H1 (cell line): Measurements from ENCODE around the gene BTN2A1. TPM values are rescaled to one million over a fixed set of nuclear protein-coding genes. Genes with fewer than 3 reads are reported as not detected.

ENCODE experiments used
- GTF2F1 ChIP-seq: IDR thresholded peaks from 2 replicates; pipeline ENCODE4 v1.6.1; 2012; ENCODE audit warnings: low read depth, low read length, improper control_type of control experiment, borderline replicate concordance
- HDAC2 ChIP-seq, 2 experiments: fragments of 300-600 bp in 1 of 2; sonication (generic) in 1 of 2; IDR thresholded peaks; 2 replicates each; pipeline ENCODE4 v1.6.1; 2011 to 2012; ENCODE audit warnings: low read depth in 2 of 2, low read length in 2 of 2, mild to moderate bottlenecking in 2 of 2, moderate library complexity in 2 of 2, borderline replicate concordance in 1 of 2, inconsistent platforms in 1 of 2
- KDM5A ChIP-seq: fragments of 200-600 bp; IDR thresholded peaks from 2 replicates; pipeline ENCODE4 v1.7.1; 2012; ENCODE audit warnings: mild to moderate bottlenecking, low read length, inconsistent platforms, mixed read lengths
- RBBP5 ChIP-seq: IDR thresholded peaks from 2 replicates; pipeline ENCODE4 v1.7.1; 2012; ENCODE audit warnings: low read depth, mild to moderate bottlenecking, inconsistent platforms, low read length, moderate library complexity, borderline replicate concordance
- SAP30 ChIP-seq: fragments of 300-600 bp; sonication (generic); IDR thresholded peaks from 2 replicates; pipeline ENCODE4 v1.7.1; 2012; ENCODE audit warnings: low read length, moderate library complexity, mild to moderate bottlenecking, inconsistent platforms; ENCODE audit not compliant: insufficient read depth, insufficient replicate concordance
- SIN3A ChIP-seq, 2 experiments: IDR thresholded peaks in 1 of 2; conservative IDR thresholded peaks in 1 of 2; 2 replicates each; pipeline ENCODE4 v1.6.1; 2011 to 2012; ENCODE audit warnings: low read length in 2 of 2, improper control_type of control experiment in 1 of 2, low read depth in 1 of 2, mild to moderate bottlenecking in 1 of 2
- TAF1 ChIP-seq: IDR thresholded peaks from 2 replicates; pipeline ENCODE4 v1.6.1; 2011; ENCODE audit warnings: mild to moderate bottlenecking, low read depth, low read length
- polyA plus RNA-seq, 7 experiments: library from polyadenylated mRNA; depleted of rRNA in 3 of 7; stranded (reverse) in 5 of 7; unstranded in 2 of 7; fragments of >200 nt in 5 of 7; fragments of 200-250 nt in 2 of 7; gene quantifications; 1 replicate in 5 of 7; 2 replicates in 1 of 7; 4 replicates in 1 of 7; pipeline versions ENCODE4 v1.2.1 to v1.2.3, GENCODE V29; 2011 to 2013; ENCODE audit warnings: missing spikeins in 2 of 7, mixed read lengths in 2 of 7
- total RNA-seq: library from RNA; stranded (reverse); fragmentation: NEBNext Ultra II Directional; extraction: Animal tissue kit (Norgen Biotek cat#: 25700); gene quantifications from 2 replicates; pipeline ENCODE4 v1.2.1, GENCODE V29; 2021
- TF ChIP-seq, protein P1 (sequence below): fragments of 300-600 bp; sonication (generic); IDR thresholded peaks from 2 replicates; pipeline ENCODE4 v1.7.1; 2012; ENCODE audit warnings: low read length, moderate library complexity, mild to moderate bottlenecking, inconsistent platforms; ENCODE audit not compliant: insufficient replicate concordance
- TF ChIP-seq, protein P2 (sequence below): IDR thresholded peaks from 2 replicates; pipeline ENCODE4 v1.6.1; 2011; ENCODE audit warnings: low read depth, mild to moderate bottlenecking, low read length; ENCODE audit not compliant: insufficient read depth

BTN2A1 gene
- total and polyA plus RNA-seq, 2 of the 8 experiments (the other 6 are each of a cell fraction or from before 2014, with no cell fraction given): 8.7 to 11.0 TPM

DNA sequence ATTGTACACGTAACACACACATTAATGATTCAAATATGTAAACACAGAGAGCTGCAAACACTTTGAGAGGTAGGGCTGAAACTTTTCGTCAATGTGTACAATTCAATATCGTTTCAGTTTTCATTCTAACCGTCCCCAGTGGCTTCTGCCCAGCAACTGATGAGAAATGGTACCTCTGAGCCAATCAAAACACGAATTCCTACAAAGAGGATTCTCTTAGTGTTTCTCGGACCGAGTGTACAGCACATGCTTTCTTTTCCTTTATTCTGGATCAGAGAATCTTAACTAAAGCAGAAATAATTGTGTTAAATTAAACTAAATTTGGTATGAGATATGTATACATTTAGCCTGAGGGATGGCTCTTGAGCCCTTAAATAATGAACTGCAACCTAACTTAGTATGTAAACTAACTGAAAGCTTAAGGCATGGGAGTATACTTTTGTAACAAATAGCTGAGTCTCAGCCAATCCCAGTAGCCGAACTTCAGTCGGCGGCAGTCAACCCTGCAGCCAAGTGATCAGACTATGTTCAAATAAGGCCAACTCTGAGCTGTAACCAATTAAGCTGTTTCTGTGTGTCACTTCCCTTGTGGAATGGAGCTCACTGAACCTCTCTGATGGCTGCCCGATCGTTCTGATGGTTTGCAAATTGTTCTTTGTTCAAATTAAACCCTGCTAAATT lies 16.1 kb downstream of the BTN2A1 start (continued):
- TF ChIP-seq, protein P1, sequence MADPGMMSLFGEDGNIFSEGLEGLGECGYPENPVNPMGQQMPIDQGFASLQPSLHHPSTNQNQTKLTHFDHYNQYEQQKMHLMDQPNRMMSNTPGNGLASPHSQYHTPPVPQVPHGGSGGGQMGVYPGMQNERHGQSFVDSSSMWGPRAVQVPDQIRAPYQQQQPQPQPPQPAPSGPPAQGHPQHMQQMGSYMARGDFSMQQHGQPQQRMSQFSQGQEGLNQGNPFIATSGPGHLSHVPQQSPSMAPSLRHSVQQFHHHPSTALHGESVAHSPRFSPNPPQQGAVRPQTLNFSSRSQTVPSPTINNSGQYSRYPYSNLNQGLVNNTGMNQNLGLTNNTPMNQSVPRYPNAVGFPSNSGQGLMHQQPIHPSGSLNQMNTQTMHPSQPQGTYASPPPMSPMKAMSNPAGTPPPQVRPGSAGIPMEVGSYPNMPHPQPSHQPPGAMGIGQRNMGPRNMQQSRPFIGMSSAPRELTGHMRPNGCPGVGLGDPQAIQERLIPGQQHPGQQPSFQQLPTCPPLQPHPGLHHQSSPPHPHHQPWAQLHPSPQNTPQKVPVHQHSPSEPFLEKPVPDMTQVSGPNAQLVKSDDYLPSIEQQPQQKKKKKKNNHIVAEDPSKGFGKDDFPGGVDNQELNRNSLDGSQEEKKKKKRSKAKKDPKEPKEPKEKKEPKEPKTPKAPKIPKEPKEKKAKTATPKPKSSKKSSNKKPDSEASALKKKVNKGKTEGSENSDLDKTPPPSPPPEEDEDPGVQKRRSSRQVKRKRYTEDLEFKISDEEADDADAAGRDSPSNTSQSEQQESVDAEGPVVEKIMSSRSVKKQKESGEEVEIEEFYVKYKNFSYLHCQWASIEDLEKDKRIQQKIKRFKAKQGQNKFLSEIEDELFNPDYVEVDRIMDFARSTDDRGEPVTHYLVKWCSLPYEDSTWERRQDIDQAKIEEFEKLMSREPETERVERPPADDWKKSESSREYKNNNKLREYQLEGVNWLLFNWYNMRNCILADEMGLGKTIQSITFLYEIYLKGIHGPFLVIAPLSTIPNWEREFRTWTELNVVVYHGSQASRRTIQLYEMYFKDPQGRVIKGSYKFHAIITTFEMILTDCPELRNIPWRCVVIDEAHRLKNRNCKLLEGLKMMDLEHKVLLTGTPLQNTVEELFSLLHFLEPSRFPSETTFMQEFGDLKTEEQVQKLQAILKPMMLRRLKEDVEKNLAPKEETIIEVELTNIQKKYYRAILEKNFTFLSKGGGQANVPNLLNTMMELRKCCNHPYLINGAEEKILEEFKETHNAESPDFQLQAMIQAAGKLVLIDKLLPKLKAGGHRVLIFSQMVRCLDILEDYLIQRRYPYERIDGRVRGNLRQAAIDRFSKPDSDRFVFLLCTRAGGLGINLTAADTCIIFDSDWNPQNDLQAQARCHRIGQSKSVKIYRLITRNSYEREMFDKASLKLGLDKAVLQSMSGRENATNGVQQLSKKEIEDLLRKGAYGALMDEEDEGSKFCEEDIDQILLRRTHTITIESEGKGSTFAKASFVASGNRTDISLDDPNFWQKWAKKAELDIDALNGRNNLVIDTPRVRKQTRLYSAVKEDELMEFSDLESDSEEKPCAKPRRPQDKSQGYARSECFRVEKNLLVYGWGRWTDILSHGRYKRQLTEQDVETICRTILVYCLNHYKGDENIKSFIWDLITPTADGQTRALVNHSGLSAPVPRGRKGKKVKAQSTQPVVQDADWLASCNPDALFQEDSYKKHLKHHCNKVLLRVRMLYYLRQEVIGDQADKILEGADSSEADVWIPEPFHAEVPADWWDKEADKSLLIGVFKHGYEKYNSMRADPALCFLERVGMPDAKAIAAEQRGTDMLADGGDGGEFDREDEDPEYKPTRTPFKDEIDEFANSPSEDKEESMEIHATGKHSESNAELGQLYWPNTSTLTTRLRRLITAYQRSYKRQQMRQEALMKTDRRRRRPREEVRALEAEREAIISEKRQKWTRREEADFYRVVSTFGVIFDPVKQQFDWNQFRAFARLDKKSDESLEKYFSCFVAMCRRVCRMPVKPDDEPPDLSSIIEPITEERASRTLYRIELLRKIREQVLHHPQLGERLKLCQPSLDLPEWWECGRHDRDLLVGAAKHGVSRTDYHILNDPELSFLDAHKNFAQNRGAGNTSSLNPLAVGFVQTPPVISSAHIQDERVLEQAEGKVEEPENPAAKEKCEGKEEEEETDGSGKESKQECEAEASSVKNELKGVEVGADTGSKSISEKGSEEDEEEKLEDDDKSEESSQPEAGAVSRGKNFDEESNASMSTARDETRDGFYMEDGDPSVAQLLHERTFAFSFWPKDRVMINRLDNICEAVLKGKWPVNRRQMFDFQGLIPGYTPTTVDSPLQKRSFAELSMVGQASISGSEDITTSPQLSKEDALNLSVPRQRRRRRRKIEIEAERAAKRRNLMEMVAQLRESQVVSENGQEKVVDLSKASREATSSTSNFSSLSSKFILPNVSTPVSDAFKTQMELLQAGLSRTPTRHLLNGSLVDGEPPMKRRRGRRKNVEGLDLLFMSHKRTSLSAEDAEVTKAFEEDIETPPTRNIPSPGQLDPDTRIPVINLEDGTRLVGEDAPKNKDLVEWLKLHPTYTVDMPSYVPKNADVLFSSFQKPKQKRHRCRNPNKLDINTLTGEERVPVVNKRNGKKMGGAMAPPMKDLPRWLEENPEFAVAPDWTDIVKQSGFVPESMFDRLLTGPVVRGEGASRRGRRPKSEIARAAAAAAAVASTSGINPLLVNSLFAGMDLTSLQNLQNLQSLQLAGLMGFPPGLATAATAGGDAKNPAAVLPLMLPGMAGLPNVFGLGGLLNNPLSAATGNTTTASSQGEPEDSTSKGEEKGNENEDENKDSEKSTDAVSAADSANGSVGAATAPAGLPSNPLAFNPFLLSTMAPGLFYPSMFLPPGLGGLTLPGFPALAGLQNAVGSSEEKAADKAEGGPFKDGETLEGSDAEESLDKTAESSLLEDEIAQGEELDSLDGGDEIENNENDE: no peak
- TF ChIP-seq HDAC2 (IDR thresholded peaks at IDR 0.05; ENCODE audit: borderline replicate concordance in 1 of 2, low read depth in 2 of 2, low read length in 2 of 2): no peak
- TF ChIP-seq SAP30: no peak
- no peak for TF ChIP-seq GTF2F1
- TF ChIP-seq RBBP5: no peak
- no peak for TF ChIP-seq KDM5A
- no peak for TF ChIP-seq SIN3A (conservative IDR thresholded peaks at IDR 0.05 in 1 of 2, IDR thresholded peaks at IDR 0.05 in 1 of 2; ENCODE audit: low read depth in 1 of 2, low read length in 2 of 2)
- TF ChIP-seq, protein P2, sequence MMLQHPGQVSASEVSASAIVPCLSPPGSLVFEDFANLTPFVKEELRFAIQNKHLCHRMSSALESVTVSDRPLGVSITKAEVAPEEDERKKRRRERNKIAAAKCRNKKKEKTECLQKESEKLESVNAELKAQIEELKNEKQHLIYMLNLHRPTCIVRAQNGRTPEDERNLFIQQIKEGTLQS: no peak
- peak; percentile 37; the same call in 1 of the 2 replicates for TF ChIP-seq TAF1
